Suprapubic skin (tissue), 3 donors: ENCODE results near the gene XIRP1.

Experiments used
- CTCF ChIP-seq, 2 donors: fragments of 200-600 bp in 1 of 2; fragments of 450-650 bp in 1 of 2; sonication (generic) in 1 of 2; IDR thresholded peaks; one replicate each; pipeline ENCODE4 v1.5.1; 2016 to 2019; ENCODE audit warnings: antibody characterized with exemption in 2 of 2, mild to moderate bottlenecking in 1 of 2, moderate library complexity in 1 of 2
- POLR2A ChIP-seq, 2 donors: fragments of 450-650 bp; IDR thresholded peaks; one replicate each; pipeline ENCODE4 v1.6.1; 2017; ENCODE audit warnings: antibody characterized with exemption in 2 of 2, mild to moderate bottlenecking in 2 of 2, moderate library complexity in 2 of 2

GRCh38 chr3:39173318-39174125 is 18.9 kb downstream of the XIRP1 start:
- TF ChIP-seq CTCF (IDR thresholded peaks at IDR 0.05) (no peak), POLR2A (IDR thresholded peaks at IDR 0.05) (no peak)
